Panc1 (cell line): ENCODE results near the gene BRF1. TPM values are rescaled to one million over a fixed set of nuclear protein-coding genes. Genes with fewer than 3 reads are reported as not detected.

Experiments used
- ATAC-seq: fragments of 200-7000 bp; cut with Tn5 transposase; 2 replicates; pipeline ENCODE4 v1.9.1; 2020; ENCODE audit warnings: mild to moderate bottlenecking, moderate library complexity
- BruUV-seq: library from RNA; stranded (reverse); fragments of 400-500 nt; replicated peaks from 2 replicates; lab custom pipeline; 2021; lab: Mats Ljungman, UMichigan
- CTCF ChIA-PET: fragments of 300-600 bp; sonication (Branson Sonifier 250); formaldehyde crosslinking; loops from one replicate; lab custom pipeline; 2022; ENCODE audit warnings: antibody characterized with exemption; lab: Charles Lee
- POLR2A ChIA-PET: fragments of 300-600 bp; sonication (Branson Sonifier 250); formaldehyde crosslinking; loops from one replicate; lab custom pipeline; 2022; ENCODE audit warnings: antibody characterized with exemption; lab: Charles Lee
- DNase-seq: peaks from one replicate; pipeline ENCODE4 v3.0.0-alpha.2; 2010; ENCODE audit warnings: low read depth, low spot score
- H3K27ac ChIP-seq: 2 replicates; pipeline ENCODE4 v1.5.1; 2011; ENCODE audit warnings: mild to moderate bottlenecking, low read length, inconsistent platforms
- H3K27me3 ChIP-seq: fragments of 200-500 bp; sonication (Bioruptor generic); 2 replicates; pipeline ENCODE4 v1.6.0; 2014; ENCODE audit warnings: low read length, inconsistent platforms; ENCODE audit not compliant: control insufficient read depth, insufficient read depth
- H3K36me3 ChIP-seq: fragments of 200-500 bp; sonication (Bioruptor generic); 2 replicates; pipeline ENCODE4 v1.5.1; 2014; ENCODE audit warnings: inconsistent platforms, mild to moderate bottlenecking, low read length, moderate library complexity; ENCODE audit not compliant: control insufficient read depth, insufficient read depth
- H3K4me1 ChIP-seq: 2 replicates; pipeline ENCODE4 v1.5.1; 2011; ENCODE audit warnings: inconsistent platforms, mild to moderate bottlenecking, low read length, moderate library complexity; ENCODE audit not compliant: control insufficient read depth, insufficient read depth
- H3K4me3 ChIP-seq, 2 experiments: 2 replicates each; pipeline ENCODE4 v1.5.1; 2011 to 2012; ENCODE audit warnings: low read depth in 2 of 2, low read length in 2 of 2, mild to moderate bottlenecking in 2 of 2, inconsistent platforms in 1 of 2, moderate library complexity in 1 of 2
- H3K9me3 ChIP-seq: fragments of 200-500 bp; sonication (Bioruptor generic); 2 replicates; pipeline ENCODE4 v1.5.1; 2014; ENCODE audit warnings: low read depth, mild to moderate bottlenecking, inconsistent platforms, low read length, moderate library complexity; ENCODE audit not compliant: control insufficient read depth, insufficient read depth
- POLR2AphosphoS5 ChIP-seq: IDR thresholded peaks from 2 replicates; pipeline ENCODE4 v1.6.1; 2012; ENCODE audit warnings: mild to moderate bottlenecking, low read depth, low read length, moderate library complexity
- SIN3A ChIP-seq: IDR thresholded peaks from 2 replicates; pipeline ENCODE4 v1.6.1; 2012; ENCODE audit warnings: low read depth, mild to moderate bottlenecking, low read length, moderate library complexity, borderline replicate concordance; ENCODE audit not compliant: insufficient read depth
- TCF7L2 ChIP-seq: IDR thresholded peaks from 2 replicates; pipeline ENCODE4 v1.6.1; 2011; ENCODE audit warnings: mild to moderate bottlenecking, low read depth, low read length, inconsistent platforms
- in situ Hi-C: cut with HindIII; loops from 2 replicates; pipeline ENCODE4 v1.10.0; 2016; ENCODE audit warnings: low sequenced_read_pairs, low pct_unique_long_range_greater_than_20kb
- intact Hi-C: fragments of 100-400 bp; cut with micrococcal nuclease; formaldehyde crosslinking; loops from one replicate; pipeline ENCODE4 v1.10.0; 2022; ENCODE audit not compliant: unreplicated experiment
- total RNA-seq: library from RNA; stranded (reverse); gene quantifications from one replicate; pipeline ENCODE4 v1.2.1, GENCODE V29; 2021; ENCODE audit not compliant: unreplicated experiment
- TF ChIP-seq, protein P1 (sequence below), 2 experiments: IDR thresholded peaks; 2 replicates each; pipeline ENCODE4 v1.6.1; 2011 to 2012; ENCODE audit warnings: low read depth in 2 of 2, control low read depth in 1 of 2, low read length in 1 of 2, mild to moderate bottlenecking in 1 of 2, moderate library complexity in 1 of 2; ENCODE audit not compliant: insufficient read depth in 1 of 2
- TF ChIP-seq, protein P2 (sequence below): fragments of 450-650 bp; IDR thresholded peaks from 2 replicates; pipeline ENCODE4 v1.5.1; 2017; ENCODE audit warnings: mild to moderate bottlenecking

The BRF1 gene
- total RNA-seq, 1 experiment from 2014 or later = 25.0 TPM

GRCh38 chr14:105162669-105162979, 138.2 kb downstream of the BRF1 start:
- Histone ChIP-seq H3K9me3 (no peaks in the 10 kb centered on the region), H3K27ac (no peak overlapping the region), H3K4me3 (no peak overlapping the region), H3K27me3 (no peaks in the 10 kb centered on the region), H3K36me3 (no peaks in the 10 kb centered on the region), H3K4me1 (peaks cover 23% of the 10 kb centered on the region)
- intact Hi-C loops = loop anchor here (10.0 kb wide), 1 partner anchor 68 kb away; no protein-coding TSS in a partner anchor
- no TSS peak for BruUV-seq
- no peak for DNase-seq
- TF ChIP-seq SIN3A (no peak), POLR2AphosphoS5 (no peak), TCF7L2 (no peak)
- TF ChIP-seq, protein P1, sequence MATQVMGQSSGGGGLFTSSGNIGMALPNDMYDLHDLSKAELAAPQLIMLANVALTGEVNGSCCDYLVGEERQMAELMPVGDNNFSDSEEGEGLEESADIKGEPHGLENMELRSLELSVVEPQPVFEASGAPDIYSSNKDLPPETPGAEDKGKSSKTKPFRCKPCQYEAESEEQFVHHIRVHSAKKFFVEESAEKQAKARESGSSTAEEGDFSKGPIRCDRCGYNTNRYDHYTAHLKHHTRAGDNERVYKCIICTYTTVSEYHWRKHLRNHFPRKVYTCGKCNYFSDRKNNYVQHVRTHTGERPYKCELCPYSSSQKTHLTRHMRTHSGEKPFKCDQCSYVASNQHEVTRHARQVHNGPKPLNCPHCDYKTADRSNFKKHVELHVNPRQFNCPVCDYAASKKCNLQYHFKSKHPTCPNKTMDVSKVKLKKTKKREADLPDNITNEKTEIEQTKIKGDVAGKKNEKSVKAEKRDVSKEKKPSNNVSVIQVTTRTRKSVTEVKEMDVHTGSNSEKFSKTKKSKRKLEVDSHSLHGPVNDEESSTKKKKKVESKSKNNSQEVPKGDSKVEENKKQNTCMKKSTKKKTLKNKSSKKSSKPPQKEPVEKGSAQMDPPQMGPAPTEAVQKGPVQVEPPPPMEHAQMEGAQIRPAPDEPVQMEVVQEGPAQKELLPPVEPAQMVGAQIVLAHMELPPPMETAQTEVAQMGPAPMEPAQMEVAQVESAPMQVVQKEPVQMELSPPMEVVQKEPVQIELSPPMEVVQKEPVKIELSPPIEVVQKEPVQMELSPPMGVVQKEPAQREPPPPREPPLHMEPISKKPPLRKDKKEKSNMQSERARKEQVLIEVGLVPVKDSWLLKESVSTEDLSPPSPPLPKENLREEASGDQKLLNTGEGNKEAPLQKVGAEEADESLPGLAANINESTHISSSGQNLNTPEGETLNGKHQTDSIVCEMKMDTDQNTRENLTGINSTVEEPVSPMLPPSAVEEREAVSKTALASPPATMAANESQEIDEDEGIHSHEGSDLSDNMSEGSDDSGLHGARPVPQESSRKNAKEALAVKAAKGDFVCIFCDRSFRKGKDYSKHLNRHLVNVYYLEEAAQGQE (IDR thresholded peaks at IDR 0.05; ENCODE audit: insufficient read depth in 1 of 2, low read depth in 2 of 2, low read length in 1 of 2) = no peak
- TF ChIP-seq, protein P2, sequence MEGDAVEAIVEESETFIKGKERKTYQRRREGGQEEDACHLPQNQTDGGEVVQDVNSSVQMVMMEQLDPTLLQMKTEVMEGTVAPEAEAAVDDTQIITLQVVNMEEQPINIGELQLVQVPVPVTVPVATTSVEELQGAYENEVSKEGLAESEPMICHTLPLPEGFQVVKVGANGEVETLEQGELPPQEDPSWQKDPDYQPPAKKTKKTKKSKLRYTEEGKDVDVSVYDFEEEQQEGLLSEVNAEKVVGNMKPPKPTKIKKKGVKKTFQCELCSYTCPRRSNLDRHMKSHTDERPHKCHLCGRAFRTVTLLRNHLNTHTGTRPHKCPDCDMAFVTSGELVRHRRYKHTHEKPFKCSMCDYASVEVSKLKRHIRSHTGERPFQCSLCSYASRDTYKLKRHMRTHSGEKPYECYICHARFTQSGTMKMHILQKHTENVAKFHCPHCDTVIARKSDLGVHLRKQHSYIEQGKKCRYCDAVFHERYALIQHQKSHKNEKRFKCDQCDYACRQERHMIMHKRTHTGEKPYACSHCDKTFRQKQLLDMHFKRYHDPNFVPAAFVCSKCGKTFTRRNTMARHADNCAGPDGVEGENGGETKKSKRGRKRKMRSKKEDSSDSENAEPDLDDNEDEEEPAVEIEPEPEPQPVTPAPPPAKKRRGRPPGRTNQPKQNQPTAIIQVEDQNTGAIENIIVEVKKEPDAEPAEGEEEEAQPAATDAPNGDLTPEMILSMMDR = no peak
- ChIA-PET POLR2A (no interaction called here), CTCF (interaction anchor here (0.7 kb wide), 1 partner anchor 191 kb away, joined by 3 read pairs; no protein-coding TSS in a partner anchor)
- in situ Hi-C loops = no loop called here
- no peak for ATAC-seq

DNA sequence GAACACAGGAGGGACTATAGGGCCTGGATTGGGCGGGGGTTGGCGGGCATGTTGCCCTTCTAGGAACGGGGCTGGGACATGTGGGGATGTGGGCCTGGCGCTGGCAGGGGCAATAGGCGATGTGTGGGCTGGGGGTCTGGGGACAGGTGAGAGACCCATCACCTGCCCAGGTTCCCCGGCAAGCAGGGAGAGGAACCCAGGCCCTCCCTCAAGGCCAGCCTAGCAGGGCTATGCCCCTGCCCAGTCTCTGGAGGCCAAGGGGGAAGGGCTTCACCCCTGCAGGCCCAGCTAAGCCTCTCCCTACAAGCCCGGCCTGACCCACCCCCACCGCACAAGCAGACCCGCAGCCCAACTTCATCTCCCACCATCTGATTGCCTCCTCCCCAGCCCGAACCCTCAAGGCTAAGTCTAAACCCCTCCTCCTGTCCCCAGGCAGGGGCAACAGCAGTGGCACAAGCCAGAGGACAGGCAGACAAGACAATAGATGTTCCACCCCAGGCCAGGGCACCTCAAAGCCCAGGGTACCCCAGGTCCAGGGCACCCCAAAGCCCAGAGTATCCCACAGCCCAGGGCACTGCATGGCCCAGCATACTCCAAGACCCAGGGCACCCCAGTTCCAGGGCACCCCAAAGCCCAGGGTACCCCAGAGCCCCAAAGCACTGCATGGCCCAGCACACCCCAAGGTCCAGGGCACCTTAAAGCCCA, 138.7 kb downstream of the BRF1 start:
- Histone ChIP-seq H3K27ac (no peak overlapping the region), H3K4me3 (no peak overlapping the region), H3K27me3 (no peaks in the 10 kb centered on the region), H3K36me3 (no peaks in the 10 kb centered on the region), H3K4me1 (peaks cover 22% of the 10 kb centered on the region), H3K9me3 (no peaks in the 10 kb centered on the region)
- DNase-seq = no peak
- intact Hi-C loops = loop anchor here (10.0 kb wide), 1 partner anchor 67 kb away; no protein-coding TSS in a partner anchor
- in situ Hi-C loops = no loop called here
- ChIA-PET CTCF (no interaction called here), POLR2A (no interaction called here)
- no peak for ATAC-seq
- no TSS peak for BruUV-seq
- TF ChIP-seq TCF7L2 = no peak
- TF ChIP-seq SIN3A = no peak
- TF ChIP-seq POLR2AphosphoS5 = no peak
- TF ChIP-seq, protein P2 = no peak
- TF ChIP-seq, protein P1 (IDR thresholded peaks at IDR 0.05; ENCODE audit: insufficient read depth in 1 of 2, low read depth in 2 of 2, low read length in 1 of 2) = no peak
